Stimulated activated CD8-positive, alpha-beta memory T cell treated with anti-CD3 and anti-CD28 coated beads, Interleukin-7, amount 100 ng/mL, for 24 hours (primary cell): ENCODE measurements around the gene MATK.

Source experiments
- DNase-seq: peaks from one replicate; pipeline ENCODE4 v3.0.0-alpha.2; 2020; ENCODE audit warnings: low read depth

Gene MATK

GRCh38 chr19:3814648-3815047 is 28.5 kb upstream of the MATK start:
- DNase-seq, result no peak

GRCh38 chr19:3813473-3814392 is 27.6 kb upstream of the MATK start:
- DNase-seq, result no peak

GRCh38 chr19:3810708-3811355 is 24.7 kb upstream of the MATK start:
- DNase-seq, result no peak

- no peak for DNase-seq
These were observed 23.9 kb upstream of the MATK start for GRCh38 chr19:3809881-3810707.

GRCh38 chr19:3808420-3809143 is 22.4 kb upstream of the MATK start:
- no peak for DNase-seq

GRCh38 chr19:3807574-3808354 is 21.6 kb upstream of the MATK start:
- DNase-seq, result no peak

GRCh38 chr19:3807131-3807480 is 20.9 kb upstream of the MATK start:
- no peak for DNase-seq

GRCh38 chr19:3805859-3806258 is 19.7 kb upstream of the MATK start:
- DNase-seq, result no peak

GRCh38 chr19:3804429-3804828 is 18.2 kb upstream of the MATK start:
- no peak for DNase-seq

- DNase-seq, result no peak
These were observed 17.8 kb upstream of the MATK start for GRCh38 chr19:3803986-3804385.

GRCh38 chr19:3803114-3803888 is 17.1 kb upstream of the MATK start:
- no peak for DNase-seq

- no peak for DNase-seq
These were observed 15.4 kb upstream of the MATK start for GRCh38 chr19:3801412-3802096.

- DNase-seq, result no peak
These were observed 14.8 kb upstream of the MATK start for GRCh38 chr19:3800996-3801395.

- no peak for DNase-seq
These were observed 12.0 kb upstream of the MATK start for GRCh38 chr19:3798137-3798536.

- no peak for DNase-seq
These were observed 10.2 kb upstream of the MATK start for GRCh38 chr19:3796358-3796757.

- DNase-seq, result no peak
These were observed 7.6 kb upstream of the MATK start for GRCh38 chr19:3793799-3794198.

- no peak for DNase-seq
These were observed 5.9 kb upstream of the MATK start for GRCh38 chr19:3792114-3792513.

- DNase-seq, result no peak
These were observed 4.8 kb upstream of the MATK start for GRCh38 chr19:3790941-3791340.

GRCh38 chr19:3790209-3790734 is 4.1 kb upstream of the MATK start:
- no peak for DNase-seq
